Measurements from ENCODE around the gene MTA3. TPM values are rescaled to one million over a fixed set of nuclear protein-coding genes. Genes with fewer than 3 reads are reported as not detected.

Gene MTA3
- polyA plus RNA-seq, 10 donors = 22.4 to 38.1 (median 29.6) TPM

GRCh38 chr2:42802150-42802549 lies 233.7 kb downstream of the MTA3 start:
- no peak for DNase-seq

- DNase-seq = no peak
These were observed 235.9 kb downstream of the MTA3 start for GRCh38 chr2:42804338-42804737.

GRCh38 chr2:42804891-42805290 lies 236.5 kb downstream of the MTA3 start:
- DNase-seq = no peak

Other genes with a start within 250 kb of the MTA3 start
- 100 to 1,000 TPM; 135 to 168 (median 153) TPM for gene COX7A2L, start 207.4 kb upstream of the MTA3 start, polyA plus RNA-seq (ENCODE audit: insufficient read length in 10 of 10)
- under 1 TPM in 2 of 10 donors, not detected in 8; 0.04 to 0.06 TPM for gene KCNG3, start 74.7 kb upstream of the MTA3 start, polyA plus RNA-seq (ENCODE audit: insufficient read length in 10 of 10)
- 1 to 10 TPM; 4.0 to 9.2 (median 5.2) TPM for gene OXER1, start 195.5 kb downstream of the MTA3 start, polyA plus RNA-seq (ENCODE audit: insufficient read length in 10 of 10)
- 10 to 100 TPM; 14.9 to 26.7 (median 17.0) TPM for gene HAAO, start 224.0 kb downstream of the MTA3 start, polyA plus RNA-seq (ENCODE audit: insufficient read length in 10 of 10)

All from muscle of back (tissue), 11 donors.